Measurements from ENCODE around the gene SMYD1. TPM values are rescaled to one million over a fixed set of nuclear protein-coding genes. Genes with fewer than 3 reads are reported as not detected.

The SMYD1 gene
- total RNA-seq, 1 experiment from 2014 or later: not detected

GRCh38 chr2:88022669-88022921 is 45.0 kb upstream of the SMYD1 start:
- Histone ChIP-seq H3K79me2 (ENCODE audit: insufficient read depth, low read length) (no peaks in the 10 kb centered on the region), H3K36me3 (ENCODE audit: control insufficient read depth in 1 of 2, insufficient read depth in 2 of 2, low read length in 2 of 2) (no peaks in the 10 kb centered on the region), H3K9me3 (ENCODE audit: control insufficient read depth in 1 of 2, insufficient read depth in 1 of 2, low read depth in 1 of 2, low read length in 2 of 2) (no peaks in the 10 kb centered on the region), H3K4me1 (ENCODE audit: control insufficient read depth in 1 of 2, insufficient read depth in 2 of 2, low read length in 2 of 2) (peaks cover 0 to 2% of the 10 kb centered on the region in 2 experiments; a peak in 1 of 4 replicates), H4K20me1 (ENCODE audit: insufficient read depth) (no peaks in the 10 kb centered on the region), H3K9me2 (ENCODE audit: insufficient read depth) (no peaks in the 10 kb centered on the region), H3K4me3 (replicated peaks in 1 of 2; ENCODE audit: low read depth in 1 of 2, low read length in 2 of 2) (no peak overlapping the region), H2AFZ (ENCODE audit: low read depth, low read length, poor library complexity, severe bottlenecking) (no peak overlapping the region), H3K27me3 (ENCODE audit: insufficient read depth, low read length) (no peaks in the 10 kb centered on the region), H3K27ac (ENCODE audit: low read depth, low read length) (no peak overlapping the region), H3K9ac (ENCODE audit: low read length) (no peak overlapping the region), H3K4me2 (ENCODE audit: low read length) (no peak overlapping the region)
- TF ChIP-seq TCF7L2 (IDR thresholded peaks at IDR 0.05; ENCODE audit: borderline replicate concordance, extremely low read depth, insufficient read depth, insufficient read length): no peak
- TF ChIP-seq CBX3 (IDR thresholded peaks at IDR 0.05; ENCODE audit: low read depth): no peak
- TF ChIP-seq ZFX (IDR thresholded peaks at IDR 0.05): no peak
- TF ChIP-seq EGR1 (IDR thresholded peaks at IDR 0.05; ENCODE audit: low read depth): no peak
- no peak for TF ChIP-seq MAX (IDR thresholded peaks at IDR 0.05)
- no peak for TF ChIP-seq EZH2 (IDR thresholded peaks at IDR 0.05)
- TF ChIP-seq FOSL1 (IDR thresholded peaks at IDR 0.05; ENCODE audit: low read depth): no peak
- TF ChIP-seq, protein P1, sequence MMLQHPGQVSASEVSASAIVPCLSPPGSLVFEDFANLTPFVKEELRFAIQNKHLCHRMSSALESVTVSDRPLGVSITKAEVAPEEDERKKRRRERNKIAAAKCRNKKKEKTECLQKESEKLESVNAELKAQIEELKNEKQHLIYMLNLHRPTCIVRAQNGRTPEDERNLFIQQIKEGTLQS (IDR thresholded peaks at IDR 0.05): no peak
- TF ChIP-seq, protein P2, sequence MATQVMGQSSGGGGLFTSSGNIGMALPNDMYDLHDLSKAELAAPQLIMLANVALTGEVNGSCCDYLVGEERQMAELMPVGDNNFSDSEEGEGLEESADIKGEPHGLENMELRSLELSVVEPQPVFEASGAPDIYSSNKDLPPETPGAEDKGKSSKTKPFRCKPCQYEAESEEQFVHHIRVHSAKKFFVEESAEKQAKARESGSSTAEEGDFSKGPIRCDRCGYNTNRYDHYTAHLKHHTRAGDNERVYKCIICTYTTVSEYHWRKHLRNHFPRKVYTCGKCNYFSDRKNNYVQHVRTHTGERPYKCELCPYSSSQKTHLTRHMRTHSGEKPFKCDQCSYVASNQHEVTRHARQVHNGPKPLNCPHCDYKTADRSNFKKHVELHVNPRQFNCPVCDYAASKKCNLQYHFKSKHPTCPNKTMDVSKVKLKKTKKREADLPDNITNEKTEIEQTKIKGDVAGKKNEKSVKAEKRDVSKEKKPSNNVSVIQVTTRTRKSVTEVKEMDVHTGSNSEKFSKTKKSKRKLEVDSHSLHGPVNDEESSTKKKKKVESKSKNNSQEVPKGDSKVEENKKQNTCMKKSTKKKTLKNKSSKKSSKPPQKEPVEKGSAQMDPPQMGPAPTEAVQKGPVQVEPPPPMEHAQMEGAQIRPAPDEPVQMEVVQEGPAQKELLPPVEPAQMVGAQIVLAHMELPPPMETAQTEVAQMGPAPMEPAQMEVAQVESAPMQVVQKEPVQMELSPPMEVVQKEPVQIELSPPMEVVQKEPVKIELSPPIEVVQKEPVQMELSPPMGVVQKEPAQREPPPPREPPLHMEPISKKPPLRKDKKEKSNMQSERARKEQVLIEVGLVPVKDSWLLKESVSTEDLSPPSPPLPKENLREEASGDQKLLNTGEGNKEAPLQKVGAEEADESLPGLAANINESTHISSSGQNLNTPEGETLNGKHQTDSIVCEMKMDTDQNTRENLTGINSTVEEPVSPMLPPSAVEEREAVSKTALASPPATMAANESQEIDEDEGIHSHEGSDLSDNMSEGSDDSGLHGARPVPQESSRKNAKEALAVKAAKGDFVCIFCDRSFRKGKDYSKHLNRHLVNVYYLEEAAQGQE (IDR thresholded peaks at IDR 0.05; ENCODE audit: low read depth): no peak
- TF ChIP-seq POLR2AphosphoS5 (IDR thresholded peaks at IDR 0.05; ENCODE audit: low read depth, low read length): no peak
- TF ChIP-seq JUND (IDR thresholded peaks at IDR 0.05): no peak
- TF ChIP-seq EZH2phosphoT487 (IDR thresholded peaks at IDR 0.05; ENCODE audit: borderline replicate concordance): no peak
- TF ChIP-seq YY1 (IDR thresholded peaks at IDR 0.05; ENCODE audit: extremely low read depth, insufficient replicate concordance, low read depth, low read length): no peak
- DNase-seq (ENCODE audit: low read depth, low spot score) (no peak), ATAC-seq (no peak)
- POLR2A ChIA-PET: no interaction called here
- BruUV-seq (replicated peaks): no TSS peak
- intact Hi-C loops (cut with micrococcal nuclease): no loop called here
- CTCF ChIA-PET: no interaction called here
- RAD21 ChIA-PET (ENCODE audit: low non-redundant PET in 1 of 2, low total read pairs in 2 of 2, uncharacterized antibody in 2 of 2, unreplicated experiment in 2 of 2): no interaction called here

All from HCT116 (cell line).